Astrocyte of the spinal cord (primary cell): ENCODE measurements around the gene POGK.
"Not testable (repeated sequence)": the region's sequence is repeated elsewhere in the genome, so short reads cannot be mapped to it uniquely, and the experiment has no call there.

Experiments used
- DNase-seq: peaks from one replicate; pipeline ENCODE4 v3.0.0; 2011; ENCODE audit warnings: low read depth, low spot score
- H3K4me3 ChIP-seq: 2 replicates; pipeline ENCODE4 v1.5.1; 2011; ENCODE audit warnings: low read depth, mild to moderate bottlenecking, low read length, moderate library complexity
- CTCF ChIP-seq: IDR thresholded peaks from 2 replicates; pipeline ENCODE4 v1.5.1; 2012; ENCODE audit warnings: low read depth, mild to moderate bottlenecking, low read length, inconsistent platforms
- in situ Hi-C: cut with HindIII; loops from 2 replicates; pipeline ENCODE4 v1.10.0; 2017; ENCODE audit warnings: low sequenced_read_pairs

POGK gene

GRCh38 chr1:166869318-166870099 lies 30.2 kb downstream of the POGK start:
- DNase-seq, result no peak
- in situ Hi-C loops, result no loop called here
- H3K4me3 ChIP-seq, result no peak overlapping the region

GRCh38 chr1:166870584-166870983 lies 31.3 kb downstream of the POGK start:
- no peak for TF ChIP-seq CTCF
- no peak overlapping the region for H3K4me3 ChIP-seq
- DNase-seq, result no peak
- in situ Hi-C loops, result no loop called here

More at GRCh38 chr1:166869318-166870099, 30.2 kb downstream of the POGK start:
- TF ChIP-seq CTCF, result no peak

GRCh38 chr1:166874464-166874863 lies 35.2 kb downstream of the POGK start:
- DNase-seq, result no peak
- no peak for TF ChIP-seq CTCF
- H3K4me3 ChIP-seq, result no peak overlapping the region
- in situ Hi-C loops, result no loop called here

- in situ Hi-C loops, result no loop called here
- peak overlapping the region; percentile 77 for H3K4me3 ChIP-seq
- TF ChIP-seq CTCF, result no peak
- no peak for DNase-seq
Observed at GRCh38 chr1:166875302-166875733, 36.0 kb downstream of the POGK start.

GRCh38 chr1:166875734-166876539 lies 36.7 kb downstream of the POGK start, which contains the start of gene TADA1:
Gene TADA1 (minus strand): TSS chr1:166876264. CDS start chr1:166876233, 31 bp downstream.
- peak; percentile 98 for DNase-seq
- in situ Hi-C loops, result no loop called here
- H3K4me3 ChIP-seq, result peak within 1 kb of the TSS; percentile 77
- TF ChIP-seq CTCF, result peak; percentile 2

- in situ Hi-C loops, result no loop called here
- TF ChIP-seq CTCF, result no peak
- peak overlapping the region; percentile 77 for H3K4me3 ChIP-seq
- no peak for DNase-seq
Observed at GRCh38 chr1:166876540-166876838, 37.2 kb downstream of the POGK start.

GRCh38 chr1:166878173-166878917 lies 39.1 kb downstream of the POGK start:
- in situ Hi-C loops, H3K4me3 ChIP-seq, DNase-seq: not testable (repeated sequence)
